DMS153 treated with DMSO at 0.1 percent for 48 hours (cell line): ENCODE measurements around the gene HRH3.

ENCODE experiments used
- DNase-seq: peaks from one replicate; lab custom pipeline; 2025; ENCODE audit not compliant: unreplicated experiment; lab: John Stamatoyannopoulos, UW

Gene HRH3

DNA sequence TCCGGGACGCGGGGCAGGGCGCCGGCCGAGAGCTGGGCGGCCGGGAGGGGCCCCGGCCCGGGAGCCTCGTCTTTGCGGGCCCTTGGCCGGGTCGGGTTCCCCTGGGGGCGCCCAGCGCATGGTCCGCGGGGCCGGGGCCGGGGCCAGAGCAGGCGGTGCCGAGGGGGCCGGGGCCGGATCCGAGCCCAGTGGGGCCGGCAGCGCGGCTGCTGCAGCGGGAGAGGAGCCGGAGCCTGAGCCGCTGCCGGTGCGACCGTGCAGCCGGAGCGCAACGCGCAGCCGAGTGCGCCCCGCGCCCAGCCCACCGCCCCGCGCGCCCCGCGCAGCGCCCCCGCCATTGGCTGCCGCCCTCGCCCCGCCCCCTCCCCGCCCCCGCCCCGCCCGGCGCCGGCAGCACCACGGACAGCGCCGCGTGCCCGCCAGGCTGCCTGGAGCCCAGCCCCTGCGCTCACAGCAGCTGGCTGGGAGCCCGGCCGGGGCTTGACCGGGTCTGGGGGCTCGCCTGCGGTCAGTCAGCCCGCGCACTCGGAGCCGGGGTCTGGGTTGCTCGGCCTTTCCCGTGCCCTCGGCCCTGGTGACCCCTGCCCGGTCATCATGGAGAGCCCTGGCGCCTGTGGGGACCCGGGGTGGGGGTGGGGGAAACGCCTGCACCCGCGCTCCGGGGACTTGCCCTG is at the start of gene HRH3:
TSS of gene HRH3 (minus strand) at position 287 of the 674 bp plus-strand sequence. CDS start 308 bp downstream, outside the sequence.
- no peak for DNase-seq

DNA sequence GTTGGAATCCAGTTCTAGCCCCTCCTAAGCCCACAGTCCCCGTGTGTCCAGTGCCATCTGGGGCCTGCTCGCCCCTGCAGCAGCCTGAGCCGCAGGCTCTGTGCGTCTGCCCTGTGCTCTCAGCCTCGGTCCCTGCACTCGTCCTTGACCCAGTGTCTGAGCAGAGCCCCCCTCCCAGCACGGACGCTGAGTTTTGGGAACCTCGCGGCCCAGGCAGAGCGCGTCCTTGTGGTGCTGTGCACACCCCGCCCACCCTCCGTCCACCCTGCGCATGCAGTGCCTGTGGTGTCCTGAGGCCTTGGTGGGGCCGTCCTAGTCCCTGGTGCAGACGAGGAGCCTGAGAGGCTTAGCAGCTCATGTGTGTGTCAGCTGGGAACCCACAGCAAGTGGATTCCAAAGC is 49.8 kb upstream of the HRH3 start:
- DNase-seq = no peak

DNA sequence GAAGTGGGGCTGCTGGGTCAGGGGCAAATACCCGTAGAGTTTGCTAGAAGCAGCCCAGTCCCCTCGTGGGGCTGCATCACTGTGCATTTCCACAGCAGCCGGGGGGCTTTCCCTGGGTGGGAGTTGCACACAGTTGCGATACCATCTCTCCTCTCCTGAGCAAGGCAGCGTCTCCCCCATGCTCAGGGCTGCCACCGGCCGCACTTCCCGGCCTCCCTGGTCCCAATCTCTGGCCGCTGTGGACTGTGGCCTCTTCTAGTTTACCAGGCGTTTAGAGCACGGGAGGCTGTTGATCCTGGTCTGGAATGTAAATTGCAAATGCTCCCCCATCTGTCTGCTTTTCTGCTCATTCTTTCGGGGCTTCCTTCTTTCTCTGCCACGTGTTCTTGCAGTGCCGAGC is 49.3 kb upstream of the HRH3 start:
- no peak for DNase-seq

DNA sequence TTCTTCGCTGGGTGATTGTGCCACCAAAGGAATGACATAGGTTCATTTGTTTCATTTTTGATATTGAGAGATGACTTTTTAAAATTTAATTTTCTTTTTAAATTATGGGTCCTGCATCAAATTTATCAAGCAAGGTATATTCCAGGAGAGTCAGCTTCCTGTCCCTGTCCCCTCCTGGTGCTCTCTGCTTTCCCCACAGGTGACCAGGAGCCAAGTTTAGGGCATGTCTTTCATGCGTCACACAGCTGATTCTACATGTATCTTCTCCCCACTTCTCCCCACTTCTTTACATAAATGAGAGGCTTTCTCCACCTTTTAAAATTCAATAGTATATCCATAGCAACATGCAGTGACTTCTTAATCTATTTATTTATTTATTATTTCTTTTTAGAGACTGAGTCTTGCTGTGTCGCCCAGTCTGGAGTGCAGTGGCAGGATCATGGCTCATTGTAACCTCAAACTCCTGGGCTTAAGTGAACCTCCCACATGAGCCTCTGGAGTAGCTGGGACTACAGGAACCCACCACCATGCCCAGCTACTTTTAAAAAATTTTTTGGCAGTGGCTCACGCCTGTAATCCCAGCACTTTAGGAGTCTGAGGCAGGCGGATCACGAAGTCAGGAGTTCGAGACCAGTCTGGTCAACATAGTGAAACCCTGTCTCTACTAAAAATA is 48.3 kb upstream of the HRH3 start:
- DNase-seq = no peak

DNA sequence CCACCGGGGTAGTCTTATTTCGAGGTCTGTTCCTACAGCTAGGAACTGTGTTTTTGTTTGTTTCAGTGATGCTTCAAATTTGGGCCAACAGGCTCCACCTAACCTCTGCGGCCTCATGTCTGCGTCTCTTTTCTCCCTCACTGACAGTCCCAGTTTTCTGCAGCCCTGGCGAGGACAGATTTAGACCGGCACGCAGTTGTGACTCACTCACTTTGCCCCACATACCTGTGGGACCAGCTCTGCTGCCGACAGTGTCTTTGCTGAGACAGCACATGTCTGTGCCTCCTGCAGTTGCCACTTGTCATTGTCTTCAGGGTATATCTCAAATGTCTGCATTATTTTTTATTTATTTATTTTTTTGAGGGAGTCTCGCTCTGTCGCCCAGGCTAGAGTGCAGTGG is 47.5 kb upstream of the HRH3 start:
- no peak for DNase-seq

DNA sequence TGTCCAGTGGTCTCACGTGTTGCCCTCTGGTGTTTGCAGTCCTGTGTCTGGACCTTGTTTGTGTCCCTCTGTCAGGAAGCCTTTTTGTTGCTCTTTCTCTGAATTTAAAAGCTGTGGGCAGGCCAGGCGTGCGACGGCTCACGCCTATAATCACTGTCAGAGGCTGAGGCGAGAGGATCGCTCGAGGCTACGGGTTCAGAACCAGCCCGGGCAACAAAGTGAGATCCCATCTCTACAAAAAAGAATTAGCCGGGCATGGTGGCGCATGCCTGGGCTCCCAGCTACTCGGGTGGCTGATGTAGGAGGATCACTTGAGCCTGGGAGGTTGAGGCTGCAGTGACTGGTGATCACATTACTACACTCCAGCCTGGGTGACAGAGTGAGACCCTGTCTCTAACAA is 46.8 kb upstream of the HRH3 start:
- DNase-seq = no peak

DNA sequence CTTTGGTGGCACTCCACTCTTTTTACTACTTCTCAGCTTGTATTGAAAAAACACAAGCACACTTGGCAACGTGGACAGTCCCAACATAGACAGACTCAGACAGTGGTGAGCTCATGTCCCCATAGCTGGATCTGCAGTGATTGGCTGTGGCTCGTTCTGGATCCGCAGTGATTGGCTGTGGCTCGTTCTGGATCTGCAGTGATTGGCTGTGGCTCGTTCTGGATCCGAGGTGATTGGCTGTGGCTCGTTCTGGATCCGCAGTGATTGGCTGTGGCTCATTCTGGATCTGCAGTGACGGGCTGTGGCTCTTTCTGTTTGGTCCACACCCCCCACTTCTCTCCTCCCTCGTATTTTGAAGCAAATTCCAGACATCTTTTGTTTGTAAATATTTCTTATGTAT is 46.3 kb upstream of the HRH3 start:
- no peak for DNase-seq

DNA sequence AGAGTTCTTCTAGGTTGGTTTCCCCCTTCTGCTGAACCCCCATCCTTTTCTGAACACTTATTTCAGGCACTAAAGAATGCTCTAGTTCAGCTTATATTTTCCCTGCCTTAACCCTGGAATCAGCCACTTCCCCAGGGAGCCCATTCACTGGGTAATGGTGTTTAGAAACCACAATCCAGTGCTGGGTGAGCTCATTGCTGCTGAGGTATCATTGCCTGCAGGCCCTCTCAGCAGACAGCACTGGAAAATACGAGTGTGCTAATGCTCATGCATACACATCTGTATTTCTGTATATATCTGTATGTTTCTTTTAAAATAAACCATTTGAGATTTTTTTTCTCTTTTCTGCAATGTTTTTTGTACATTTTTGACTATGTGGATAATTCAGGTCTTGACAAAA is 45.3 kb upstream of the HRH3 start:
- no peak for DNase-seq

DNA sequence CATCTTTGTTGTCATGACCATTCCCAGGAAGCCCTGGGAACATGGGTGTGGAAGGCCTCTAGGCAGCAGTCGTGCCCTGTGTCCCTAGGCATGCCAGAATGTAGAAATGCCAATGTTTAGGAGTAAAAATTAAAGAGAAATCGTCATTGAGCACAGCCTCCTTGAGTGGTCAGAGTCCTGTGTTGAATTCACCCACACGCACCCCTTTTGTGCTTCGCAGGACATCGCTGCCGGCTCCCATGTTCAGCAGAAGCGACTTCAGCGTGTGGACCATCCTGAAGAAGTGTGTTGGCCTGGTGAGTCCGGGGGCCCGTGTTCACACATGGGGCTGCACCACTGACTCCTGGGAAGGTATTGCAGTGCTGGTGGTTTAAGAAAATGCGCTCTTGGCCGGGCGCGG is 43.3 kb upstream of the HRH3 start:
- DNase-seq = no peak

DNA sequence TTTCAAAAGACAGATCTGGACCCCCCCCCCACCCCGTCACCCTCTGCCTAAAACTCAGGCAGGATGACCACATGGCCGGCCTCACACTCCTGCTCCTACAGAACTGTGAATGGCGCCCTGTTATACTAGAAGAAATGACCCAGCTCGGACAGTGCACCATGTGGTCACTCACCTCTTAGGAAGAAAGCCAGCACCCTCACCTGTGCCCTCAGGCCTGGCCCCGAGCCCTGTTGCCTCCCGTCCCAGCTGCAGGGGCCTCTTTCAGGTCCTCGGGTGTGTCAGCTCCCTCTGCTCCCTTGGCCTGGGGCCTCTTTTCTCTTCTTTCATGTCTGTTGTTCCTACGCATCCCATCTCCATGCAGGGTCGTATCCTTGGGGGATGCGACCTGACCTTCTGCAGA is 42.0 kb upstream of the HRH3 start:
- DNase-seq = no peak

DNA sequence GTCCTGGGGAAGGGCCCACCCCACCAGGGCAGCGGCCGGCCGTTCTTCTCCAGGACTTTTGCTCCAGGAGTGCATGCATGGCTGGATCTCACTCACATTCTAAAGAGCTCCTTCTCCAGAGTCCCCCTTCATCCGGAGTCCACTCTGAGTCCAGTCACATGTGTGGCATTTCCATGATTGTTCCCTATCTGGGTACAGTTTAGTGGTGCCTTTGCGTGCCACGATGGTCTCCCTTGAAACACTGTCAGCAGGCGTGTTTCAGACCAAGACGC is 39.2 kb upstream of the HRH3 start:
- no peak for DNase-seq

DNA sequence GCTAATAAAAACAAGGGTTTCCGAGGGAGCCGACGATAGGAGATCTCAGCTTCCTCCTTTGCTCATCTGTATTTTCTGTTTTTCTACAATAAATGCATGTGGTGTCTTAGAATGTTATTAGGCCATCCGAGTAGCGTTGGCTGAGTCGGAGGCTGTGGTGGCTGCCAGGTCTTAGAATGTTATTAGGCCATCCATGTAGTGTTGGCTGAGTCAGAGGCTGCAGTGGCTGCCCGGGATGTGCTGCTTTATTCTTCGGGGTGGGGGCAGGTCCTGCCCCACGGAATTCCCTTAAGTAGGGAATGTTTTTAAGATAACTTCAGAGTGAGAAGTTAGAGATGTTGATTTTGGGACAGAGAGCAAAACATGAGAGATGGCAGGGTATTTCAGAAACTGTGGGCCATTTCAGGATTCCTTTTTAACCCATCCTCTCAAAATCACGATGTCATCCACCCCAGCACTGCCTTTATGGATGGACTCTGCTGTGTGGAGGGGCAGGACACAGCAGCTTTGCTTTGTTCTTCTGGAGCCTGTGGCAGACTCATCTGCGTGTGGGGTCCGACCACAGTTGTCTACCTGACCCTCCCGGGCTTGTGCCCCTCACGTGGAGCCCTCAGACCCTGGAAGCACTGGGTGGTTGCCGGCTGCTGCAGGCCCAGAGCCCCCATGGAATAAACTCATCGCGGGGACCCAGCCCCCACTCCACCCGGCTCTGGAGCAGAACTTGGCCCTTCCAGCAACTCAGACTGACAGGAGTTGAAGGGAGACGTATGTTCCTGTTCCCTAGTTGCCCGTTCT is 38.6 kb upstream of the HRH3 start:
- no peak for DNase-seq

DNA sequence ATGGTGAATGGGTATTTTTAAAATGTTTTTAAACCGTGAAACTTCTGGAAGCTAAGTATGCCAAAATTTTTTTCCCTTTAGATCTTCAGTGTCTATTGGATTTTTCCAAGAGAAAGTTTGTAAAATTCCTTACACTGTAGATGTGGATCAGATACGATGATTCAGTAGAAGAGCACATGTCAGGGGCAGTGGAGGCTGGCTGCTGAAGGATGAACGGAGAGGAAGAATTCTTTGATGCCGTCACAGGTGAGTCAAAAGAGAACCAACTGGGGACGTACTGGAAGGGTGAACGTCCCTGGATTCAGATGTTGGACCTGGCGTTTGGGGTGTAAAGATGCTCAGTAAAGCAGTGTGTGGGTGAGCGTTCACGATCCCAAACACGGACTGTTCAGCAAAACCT is 35.9 kb upstream of the HRH3 start:
- no peak for DNase-seq

DNA sequence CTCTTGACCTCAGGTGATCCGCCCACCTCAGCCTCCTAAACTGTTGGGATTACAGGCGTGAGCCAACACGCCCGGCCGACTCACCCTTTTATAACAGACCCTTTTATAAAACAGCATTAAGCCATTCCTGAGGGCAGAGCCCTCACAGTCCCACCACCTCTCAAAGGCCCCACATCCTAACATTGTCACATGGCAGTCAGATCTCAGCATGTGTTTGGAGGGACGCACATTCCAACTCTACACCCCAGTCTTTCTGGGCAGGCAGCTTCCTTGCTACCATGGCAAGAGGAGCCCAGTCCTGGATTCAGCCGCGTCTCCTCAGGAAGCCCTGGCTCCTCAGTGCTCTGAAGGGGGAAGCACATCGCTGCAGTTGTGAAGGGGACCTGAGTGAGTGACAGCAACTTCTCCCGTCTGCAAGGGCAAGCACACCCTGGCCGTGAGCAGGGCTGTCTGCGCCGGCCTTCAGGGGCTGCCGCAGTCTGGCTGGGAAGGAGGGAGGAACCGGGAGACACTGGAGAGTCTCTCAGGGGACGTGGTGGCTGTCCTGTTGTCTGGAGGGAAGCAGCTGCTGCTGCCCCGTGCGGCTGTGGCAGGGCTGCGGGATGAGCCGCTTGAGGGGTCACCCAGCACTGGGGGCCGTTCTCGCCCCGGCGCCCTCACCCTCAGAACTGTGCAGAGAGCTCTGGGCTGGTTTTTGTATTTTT is 34.1 kb upstream of the HRH3 start:
- DNase-seq = no peak

DNA sequence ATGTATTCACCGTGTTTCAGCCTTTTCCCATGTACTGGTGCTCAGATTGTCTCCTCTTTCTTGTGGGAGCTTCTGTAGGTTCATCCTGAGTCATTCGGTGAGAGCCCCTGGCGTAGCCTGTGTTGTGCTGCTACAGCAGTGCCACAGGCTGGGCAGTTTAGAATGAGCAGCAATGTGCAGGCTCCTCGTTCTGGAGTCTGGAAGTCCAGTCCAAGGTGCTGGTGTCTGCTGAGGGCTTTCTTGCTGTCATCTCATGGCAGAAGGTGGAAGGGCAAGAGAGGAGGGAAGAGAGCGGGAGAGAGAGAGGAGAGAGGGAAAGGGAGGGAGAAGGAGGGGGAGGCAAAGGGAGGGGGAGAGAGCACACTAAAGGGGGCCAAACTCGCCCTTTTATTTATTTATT is 33.3 kb upstream of the HRH3 start:
- no peak for DNase-seq

DNA sequence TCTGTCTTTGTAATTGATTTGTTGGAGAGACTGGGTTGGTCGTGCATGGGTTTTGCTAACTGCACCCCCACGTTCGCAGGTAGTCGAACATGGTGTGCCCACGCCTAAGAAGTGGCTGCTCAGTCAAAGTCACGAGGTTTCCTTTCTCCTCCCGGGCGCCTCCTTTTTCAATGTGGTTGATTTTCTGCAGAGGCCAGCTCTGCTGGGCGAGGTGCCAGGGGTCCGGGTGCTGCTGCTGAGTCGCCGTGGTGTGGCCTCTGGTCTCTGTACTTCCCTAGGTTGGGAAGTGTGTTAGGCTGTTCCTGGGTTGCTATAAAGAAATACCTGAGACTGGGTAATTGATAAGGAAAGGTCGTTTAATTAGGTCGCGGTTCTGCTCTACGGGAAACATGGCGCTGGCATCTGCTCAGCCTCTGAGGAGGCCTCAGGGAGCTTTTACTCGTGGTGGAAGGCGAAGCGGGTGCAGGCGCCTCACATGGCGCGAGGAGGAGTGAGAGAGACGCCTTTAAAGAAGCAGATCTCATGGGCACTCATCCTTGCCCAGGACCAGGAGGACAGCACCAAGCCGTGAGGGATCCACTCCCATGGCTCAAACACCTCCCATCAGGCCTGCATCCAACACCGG is 32.4 kb upstream of the HRH3 start:
- no peak for DNase-seq

DNA sequence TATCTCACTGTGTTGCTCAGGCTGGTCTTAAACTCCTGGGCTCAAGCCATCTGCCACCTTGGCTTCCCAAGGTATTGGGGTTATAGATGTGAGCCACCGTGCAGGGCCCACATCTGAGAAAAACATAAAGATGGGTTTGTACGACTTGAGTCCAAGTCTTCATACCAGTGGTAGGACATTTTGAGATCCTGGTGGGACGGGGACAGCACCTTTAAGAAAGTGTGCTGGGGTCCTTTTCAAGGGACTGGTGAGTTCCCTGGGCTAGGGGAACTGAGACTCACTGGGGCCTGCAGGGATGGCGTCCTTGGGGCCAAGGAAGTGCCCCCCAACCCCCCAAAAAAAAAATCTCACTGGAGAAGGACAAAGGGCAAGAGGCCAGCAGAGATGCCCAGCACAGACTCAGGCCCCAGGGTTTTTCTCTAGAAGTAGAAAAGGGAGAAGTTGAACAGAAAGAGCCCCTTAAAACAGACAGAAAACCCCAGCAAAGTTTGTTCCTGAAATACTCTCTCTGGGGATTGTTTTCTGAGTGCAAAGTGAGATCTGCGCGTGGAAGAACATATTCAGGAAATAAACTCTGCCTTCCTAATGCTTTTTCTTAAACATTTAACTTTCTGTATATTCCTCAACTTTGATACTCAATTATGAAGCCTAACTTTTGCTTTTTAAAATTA is 28.9 kb upstream of the HRH3 start:
- no peak for DNase-seq

DNA sequence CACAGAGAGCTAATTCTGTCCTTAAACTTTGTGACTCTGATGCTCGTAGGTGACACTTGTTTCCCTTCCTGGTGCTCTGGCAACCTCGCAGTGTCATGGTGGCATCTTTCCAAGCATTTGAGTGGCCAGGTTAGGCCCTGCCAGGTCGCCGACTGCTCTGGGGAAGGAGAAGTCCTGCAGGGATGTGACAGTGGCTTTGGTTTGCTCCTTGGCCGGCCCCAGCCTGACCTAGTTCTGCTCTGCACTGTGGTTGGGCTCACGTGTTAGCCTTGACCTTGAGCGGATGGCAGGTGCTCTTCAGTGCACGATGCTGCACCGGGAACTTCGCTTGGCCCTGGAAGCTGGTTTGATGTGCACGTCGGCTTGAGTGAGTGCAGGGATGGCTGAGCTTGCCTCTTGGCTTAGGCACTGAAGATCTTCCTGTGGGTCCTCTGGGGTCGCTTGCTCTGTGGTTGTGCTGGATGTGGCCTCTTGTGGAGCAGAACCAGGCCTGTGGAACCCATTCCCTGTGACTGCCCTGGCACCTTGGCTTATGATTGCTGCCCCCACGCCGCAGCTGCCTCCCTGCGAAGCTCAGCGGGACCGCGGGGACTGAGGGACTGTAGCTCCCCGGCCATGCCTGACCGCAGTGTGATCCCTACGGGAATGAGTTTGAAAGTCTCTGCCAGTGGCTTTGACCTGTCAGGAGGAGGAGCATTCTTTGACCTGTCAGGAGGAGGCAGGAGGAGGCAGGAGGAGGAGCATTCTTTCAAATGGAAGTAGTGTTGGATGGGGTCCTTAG is 27.0 kb upstream of the HRH3 start:
- DNase-seq = no peak

DNA sequence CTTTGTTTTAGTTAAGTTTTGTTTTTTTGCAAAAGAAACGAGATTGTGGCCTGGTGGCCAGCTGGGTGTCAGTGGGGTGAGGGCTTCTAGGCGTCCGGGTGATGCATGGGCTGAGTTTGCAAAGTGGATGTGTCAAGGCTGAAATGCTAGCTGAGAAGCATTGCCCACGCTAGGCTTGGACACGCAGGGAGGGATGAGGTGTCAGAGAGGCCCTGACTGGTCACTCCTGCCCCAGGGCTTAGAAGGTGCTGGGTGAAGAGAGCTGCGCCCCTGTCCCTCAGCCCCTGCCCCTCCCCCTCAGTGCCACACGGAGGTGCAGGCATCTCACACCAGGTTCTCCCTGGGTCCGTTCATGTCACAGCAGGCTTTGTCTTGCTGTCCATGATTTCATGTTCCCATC is 26.4 kb upstream of the HRH3 start:
- no peak for DNase-seq

DNA sequence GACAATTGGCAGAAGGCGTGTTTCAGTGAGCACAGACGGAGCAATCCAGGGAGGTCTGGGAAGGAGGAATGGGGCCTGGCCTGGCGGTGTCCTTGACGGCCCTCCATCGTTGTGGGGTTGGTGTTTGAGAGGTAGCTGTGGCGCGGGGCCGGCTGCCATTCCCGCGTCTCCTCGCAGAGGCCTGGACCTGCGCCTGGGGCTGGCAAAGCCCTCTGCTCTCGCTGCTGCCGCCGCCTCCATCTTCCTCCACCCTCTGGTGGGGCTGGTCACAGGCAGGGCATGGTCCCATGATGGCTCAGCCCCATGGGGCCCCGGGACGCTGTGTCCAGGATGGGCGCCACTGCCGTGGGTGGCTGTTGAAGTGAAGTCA is 25.8 kb upstream of the HRH3 start:
- no peak for DNase-seq
